HEK293 (cell line): ENCODE results near the gene PRSS16.

Experiments used
- AEBP2 ChIP-seq: fragments of 450-650 bp; formaldehyde crosslinking; IDR thresholded peaks from 2 replicates; pipeline ENCODE4 v1.5.1; 2016; ENCODE audit warnings: missing biosample characterization, missing genetic modification characterization, borderline replicate concordance
- GLIS1 ChIP-seq: fragments of 450-650 bp; formaldehyde crosslinking; IDR thresholded peaks from 2 replicates; pipeline ENCODE4 v1.5.1; 2016; ENCODE audit warnings: missing biosample characterization, missing genetic modification characterization
- KLF1 ChIP-seq: fragments of 450-650 bp; formaldehyde crosslinking; IDR thresholded peaks from 2 replicates; pipeline ENCODE4 v1.5.1; 2016; ENCODE audit warnings: missing biosample characterization, missing genetic modification characterization
- OSR2 ChIP-seq: fragments of 450-650 bp; formaldehyde crosslinking; IDR thresholded peaks from 2 replicates; pipeline ENCODE4 v1.5.1; 2016; ENCODE audit warnings: missing biosample characterization, missing genetic modification characterization
- PATZ1 ChIP-seq: fragments of 450-650 bp; formaldehyde crosslinking; IDR thresholded peaks from 2 replicates; pipeline ENCODE4 v1.5.1; 2016; ENCODE audit warnings: missing biosample characterization, missing genetic modification characterization
- SP2 ChIP-seq: fragments of 450-650 bp; formaldehyde crosslinking; IDR thresholded peaks from 2 replicates; pipeline ENCODE4 v1.5.1; 2016; ENCODE audit warnings: missing biosample characterization, missing genetic modification characterization
- SP3 ChIP-seq: fragments of 450-650 bp; formaldehyde crosslinking; IDR thresholded peaks from 2 replicates; pipeline ENCODE4 v1.5.1; 2016; ENCODE audit warnings: missing biosample characterization, missing genetic modification characterization
- SP7 ChIP-seq: fragments of 450-650 bp; formaldehyde crosslinking; IDR thresholded peaks from 2 replicates; pipeline ENCODE4 v1.5.1; 2016; ENCODE audit warnings: missing biosample characterization, missing genetic modification characterization
- TRIM28 ChIP-seq: IDR thresholded peaks from 2 replicates; pipeline ENCODE4 v1.6.1; 2011; ENCODE audit warnings: low read length, control low read depth, borderline replicate concordance
- WT1 ChIP-seq: fragments of 450-650 bp; formaldehyde crosslinking; IDR thresholded peaks from 2 replicates; pipeline ENCODE4 v1.5.1; 2016; ENCODE audit warnings: missing biosample characterization, missing genetic modification characterization
- ZBTB21 ChIP-seq: fragments of 450-650 bp; formaldehyde crosslinking; IDR thresholded peaks from 2 replicates; pipeline ENCODE4 v1.5.1; 2017; ENCODE audit warnings: missing biosample characterization, missing genetic modification characterization
- ZIC2 ChIP-seq: fragments of 450-650 bp; formaldehyde crosslinking; IDR thresholded peaks from 2 replicates; pipeline ENCODE4 v1.5.1; 2016; ENCODE audit warnings: missing biosample characterization, missing genetic modification characterization
- ZNF133 ChIP-seq: fragments of 450-650 bp; formaldehyde crosslinking; IDR thresholded peaks from 2 replicates; pipeline ENCODE4 v1.5.1; 2016; ENCODE audit warnings: missing biosample characterization, missing genetic modification characterization
- ZNF169 ChIP-seq: fragments of 450-650 bp; formaldehyde crosslinking; IDR thresholded peaks from 2 replicates; pipeline ENCODE4 v1.5.1; 2016; ENCODE audit warnings: missing biosample characterization, missing genetic modification characterization
- ZNF174 ChIP-seq: fragments of 450-650 bp; formaldehyde crosslinking; IDR thresholded peaks from 2 replicates; pipeline ENCODE4 v1.5.0; 2017; ENCODE audit warnings: missing biosample characterization, mild to moderate bottlenecking, missing genetic modification characterization
- ZNF324 ChIP-seq: fragments of 450-650 bp; formaldehyde crosslinking; IDR thresholded peaks from 2 replicates; pipeline ENCODE4 v1.5.1; 2016; ENCODE audit warnings: missing biosample characterization, missing genetic modification characterization
- ZNF362 ChIP-seq: fragments of 450-650 bp; formaldehyde crosslinking; IDR thresholded peaks from 2 replicates; pipeline ENCODE4 v1.5.1; 2016; ENCODE audit warnings: missing biosample characterization, missing genetic modification characterization
- ZNF423 ChIP-seq: fragments of 450-650 bp; formaldehyde crosslinking; IDR thresholded peaks from 2 replicates; pipeline ENCODE4 v1.5.1; 2016; ENCODE audit warnings: missing biosample characterization, missing genetic modification characterization
- ZNF513 ChIP-seq: fragments of 450-650 bp; IDR thresholded peaks from 2 replicates; pipeline ENCODE4 v1.5.1; 2018; ENCODE audit warnings: missing biosample characterization, missing genetic modification characterization
- ZNF558 ChIP-seq: fragments of 450-650 bp; formaldehyde crosslinking; IDR thresholded peaks from 2 replicates; pipeline ENCODE4 v1.5.1; 2016; ENCODE audit warnings: missing biosample characterization, missing genetic modification characterization
- ZNF561 ChIP-seq: fragments of 450-650 bp; IDR thresholded peaks from 2 replicates; pipeline ENCODE4 v1.5.1; 2018; ENCODE audit warnings: missing biosample characterization, missing genetic modification characterization, borderline replicate concordance
- ZNF658 ChIP-seq: fragments of 450-650 bp; formaldehyde crosslinking; IDR thresholded peaks from 2 replicates; pipeline ENCODE4; 2016; ENCODE audit warnings: missing biosample characterization, missing genetic modification characterization
- ZNF670 ChIP-seq: fragments of 450-650 bp; formaldehyde crosslinking; IDR thresholded peaks from 2 replicates; pipeline ENCODE4 v1.5.1; 2016; ENCODE audit warnings: missing biosample characterization, missing genetic modification characterization, low read depth
- ZNF768 ChIP-seq: fragments of 450-650 bp; formaldehyde crosslinking; IDR thresholded peaks from 2 replicates; pipeline ENCODE4 v1.5.1; 2018; ENCODE audit warnings: missing biosample characterization, mild to moderate bottlenecking, missing genetic modification characterization
- ZNF837 ChIP-seq: fragments of 450-650 bp; formaldehyde crosslinking; IDR thresholded peaks from 2 replicates; pipeline ENCODE4 v1.5.1; 2016; ENCODE audit warnings: missing biosample characterization, missing genetic modification characterization
- ZSCAN18 ChIP-seq: fragments of 450-650 bp; formaldehyde crosslinking; IDR thresholded peaks from 2 replicates; pipeline ENCODE4 v1.5.1; 2016; ENCODE audit warnings: missing biosample characterization, missing genetic modification characterization

The PRSS16 gene

GRCh38 chr6:27251606-27252251, 4.2 kb downstream of the PRSS16 start (continued):
- TF ChIP-seq ZNF513 (tag by site-specific recombination) (no peak), OSR2 (tag by site-specific recombination) (no peak), GLIS1 (tag by site-specific recombination) (peak; percentile 53; the same call in 1 of the 2 replicates), SP3 (tag by site-specific recombination) (peak; percentile 45), ZSCAN18 (tag by site-specific recombination) (no peak), TRIM28 (no peak), SP7 (tag by site-specific recombination) (peak; percentile 66), ZNF558 (tag by site-specific recombination) (no peak), ZNF133 (tag by site-specific recombination) (no peak), ZIC2 (tag by site-specific recombination) (peak; percentile 55), ZBTB21 (no peak), SP2 (tag by site-specific recombination) (peak; percentile 71), AEBP2 (tag by site-specific recombination) (no peak), ZNF174 (no peak), ZNF837 (tag by site-specific recombination) (no peak), WT1 (tag by site-specific recombination) (peak; percentile 62), ZNF658 (tag by site-specific recombination) (no peak), ZNF324 (tag by site-specific recombination) (peak; percentile 65; the same call in 1 of the 2 replicates), ZNF169 (tag by site-specific recombination) (no peak), ZNF670 (no peak), ZNF768 (tag by site-specific recombination) (peak; percentile 88), PATZ1 (peak; percentile 65), KLF1 (tag by site-specific recombination) (peak; percentile 82), ZNF561 (peak; percentile 34; the same call in 1 of the 2 replicates), ZNF362 (tag by site-specific recombination) (no peak), ZNF423 (0 out of 2 replicates have a peak, but pooled peaks have one; percentile 10)
